HL-60 (cell line): ENCODE data around the gene KBTBD4.
A peak's percentile ranks its signal among the peaks of the same experiment; 100 is the strongest.
"Not testable (repeated sequence)": the region's sequence is repeated elsewhere in the genome, so short reads cannot be mapped to it uniquely, and the experiment has no call there.

ENCODE experiments used
- DNase-seq, 2 experiments: peaks; one replicate each; pipeline ENCODE4 v3.0.0-alpha.2; 2010 to 2020; ENCODE audit warnings: low read depth in 1 of 2, low spot score in 1 of 2
- H3K27ac ChIP-seq: fragments of 250-450 bp; sonication (Bioruptor Pico); replicated peaks from 2 replicates; pipeline ENCODE4 v1.5.1; 2020; ENCODE audit warnings: mild to moderate bottlenecking, moderate library complexity
- H3K27me3 ChIP-seq: fragments of 250-450 bp; sonication (Bioruptor Pico); 2 replicates; pipeline ENCODE4 v1.5.1; 2021; ENCODE audit warnings: mild to moderate bottlenecking, moderate library complexity; ENCODE audit not compliant: insufficient read depth, poor library complexity, severe bottlenecking
- H3K4me3 ChIP-seq: replicated peaks from 2 replicates; pipeline ENCODE4 v1.5.1; 2011; ENCODE audit warnings: mild to moderate bottlenecking, control low read depth, low read length; ENCODE audit not compliant: insufficient read depth
- CTCF ChIP-seq: IDR thresholded peaks from one replicate; pipeline ENCODE4 v1.5.1; 2011; ENCODE audit warnings: low read length, control low read depth, inconsistent platforms; ENCODE audit not compliant: insufficient read depth
- GABPA ChIP-seq: IDR thresholded peaks from 2 replicates; pipeline ENCODE4 v1.6.1; 2012; ENCODE audit warnings: low read depth
- POLR2AphosphoS5 ChIP-seq: IDR thresholded peaks from 2 replicates; pipeline ENCODE4 v1.6.1; 2012; ENCODE audit warnings: low read depth
- SPI1 ChIP-seq: IDR thresholded peaks from 2 replicates; pipeline ENCODE4 v1.6.1; 2012; ENCODE audit warnings: low read depth, mild to moderate bottlenecking, borderline replicate concordance
- TF ChIP-seq, protein P1 (sequence below): IDR thresholded peaks from 2 replicates; pipeline ENCODE4 v1.6.1; 2012; ENCODE audit warnings: low read depth; ENCODE audit not compliant: insufficient replicate concordance

Gene KBTBD4

DNA sequence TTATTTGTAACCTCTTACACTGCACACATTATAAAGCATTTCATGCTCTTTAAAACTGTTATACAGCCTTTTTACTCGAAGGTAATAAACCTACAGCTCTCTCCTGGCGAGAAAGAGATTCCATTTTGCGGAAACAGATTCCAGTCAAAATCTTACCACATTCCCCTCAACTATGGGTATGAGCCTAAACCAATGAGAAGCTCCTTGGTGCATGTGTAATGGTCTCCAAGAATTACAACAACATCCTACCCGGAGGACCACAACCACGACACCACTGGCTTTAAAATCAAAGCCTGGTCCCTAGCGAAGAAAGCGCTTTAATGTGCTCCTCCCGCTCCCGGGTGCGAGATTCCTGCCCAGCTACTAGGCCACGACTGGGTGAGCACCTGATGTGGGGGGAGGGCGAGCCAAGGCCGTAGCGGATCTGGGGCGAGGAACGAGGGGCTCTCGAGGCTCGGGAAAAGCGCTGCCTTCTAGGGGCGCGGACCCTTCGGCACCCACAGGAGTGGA, 26.7 kb downstream of the KBTBD4 start:
- Histone ChIP-seq H3K27me3 (no peaks in the 10 kb centered on the region), H3K4me3 (peak overlapping the region; percentile 98), H3K27ac (peak overlapping the region; percentile 84)
- TF ChIP-seq GABPA: no peak
- TF ChIP-seq, protein P1, sequence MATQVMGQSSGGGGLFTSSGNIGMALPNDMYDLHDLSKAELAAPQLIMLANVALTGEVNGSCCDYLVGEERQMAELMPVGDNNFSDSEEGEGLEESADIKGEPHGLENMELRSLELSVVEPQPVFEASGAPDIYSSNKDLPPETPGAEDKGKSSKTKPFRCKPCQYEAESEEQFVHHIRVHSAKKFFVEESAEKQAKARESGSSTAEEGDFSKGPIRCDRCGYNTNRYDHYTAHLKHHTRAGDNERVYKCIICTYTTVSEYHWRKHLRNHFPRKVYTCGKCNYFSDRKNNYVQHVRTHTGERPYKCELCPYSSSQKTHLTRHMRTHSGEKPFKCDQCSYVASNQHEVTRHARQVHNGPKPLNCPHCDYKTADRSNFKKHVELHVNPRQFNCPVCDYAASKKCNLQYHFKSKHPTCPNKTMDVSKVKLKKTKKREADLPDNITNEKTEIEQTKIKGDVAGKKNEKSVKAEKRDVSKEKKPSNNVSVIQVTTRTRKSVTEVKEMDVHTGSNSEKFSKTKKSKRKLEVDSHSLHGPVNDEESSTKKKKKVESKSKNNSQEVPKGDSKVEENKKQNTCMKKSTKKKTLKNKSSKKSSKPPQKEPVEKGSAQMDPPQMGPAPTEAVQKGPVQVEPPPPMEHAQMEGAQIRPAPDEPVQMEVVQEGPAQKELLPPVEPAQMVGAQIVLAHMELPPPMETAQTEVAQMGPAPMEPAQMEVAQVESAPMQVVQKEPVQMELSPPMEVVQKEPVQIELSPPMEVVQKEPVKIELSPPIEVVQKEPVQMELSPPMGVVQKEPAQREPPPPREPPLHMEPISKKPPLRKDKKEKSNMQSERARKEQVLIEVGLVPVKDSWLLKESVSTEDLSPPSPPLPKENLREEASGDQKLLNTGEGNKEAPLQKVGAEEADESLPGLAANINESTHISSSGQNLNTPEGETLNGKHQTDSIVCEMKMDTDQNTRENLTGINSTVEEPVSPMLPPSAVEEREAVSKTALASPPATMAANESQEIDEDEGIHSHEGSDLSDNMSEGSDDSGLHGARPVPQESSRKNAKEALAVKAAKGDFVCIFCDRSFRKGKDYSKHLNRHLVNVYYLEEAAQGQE: no peak
- no peak for TF ChIP-seq CTCF
- TF ChIP-seq SPI1: no peak
- no peak; the same call in none of the 2 replicates for TF ChIP-seq POLR2AphosphoS5
- peak in 1 of 2 experiments; percentile 42 for DNase-seq

DNA sequence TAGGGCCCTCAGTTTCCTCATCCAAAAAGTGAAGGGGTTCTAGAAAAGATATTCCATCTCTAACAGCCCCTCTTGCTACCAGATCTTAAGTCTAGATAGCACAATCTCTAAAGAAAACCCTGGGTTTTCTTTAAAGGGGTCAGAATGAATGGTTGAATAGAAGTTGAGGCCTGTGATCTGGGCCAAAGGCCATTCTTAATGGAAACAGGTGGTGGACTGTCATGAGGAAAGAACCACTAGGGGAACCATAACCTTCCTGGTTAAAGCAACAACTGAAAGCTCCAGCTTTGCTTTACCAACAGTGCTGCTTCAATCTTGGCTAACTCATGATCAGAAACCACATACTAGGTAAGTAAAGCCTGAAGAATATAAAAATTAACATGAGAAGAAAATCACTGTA, 27.7 kb downstream of the KBTBD4 start:
- TF ChIP-seq CTCF: peak; percentile 26
- TF ChIP-seq, protein P1: no peak
- H3K27ac ChIP-seq: peak overlapping the region; percentile 84
- no peaks in the 10 kb centered on the region for H3K27me3 ChIP-seq
- H3K4me3 ChIP-seq: peak overlapping the region; percentile 98; the same call in 1 of the 2 replicates
- peak in 1 of 2 experiments; percentile 28 for DNase-seq

- TF ChIP-seq GABPA (no peak), SPI1 (no peak), CTCF (no peak), POLR2AphosphoS5 (no peak)
- TF ChIP-seq, protein P1: no peak
- no peaks in the 10 kb centered on the region for H3K27me3 ChIP-seq
- H3K27ac ChIP-seq: peak overlapping the region; percentile 84
- DNase-seq: peak in 1 of 2 experiments; percentile 64
- no peak overlapping the region for H3K4me3 ChIP-seq
Observed at GRCh38 chr11:47550288-47551047, 28.3 kb downstream of the KBTBD4 start.

DNA sequence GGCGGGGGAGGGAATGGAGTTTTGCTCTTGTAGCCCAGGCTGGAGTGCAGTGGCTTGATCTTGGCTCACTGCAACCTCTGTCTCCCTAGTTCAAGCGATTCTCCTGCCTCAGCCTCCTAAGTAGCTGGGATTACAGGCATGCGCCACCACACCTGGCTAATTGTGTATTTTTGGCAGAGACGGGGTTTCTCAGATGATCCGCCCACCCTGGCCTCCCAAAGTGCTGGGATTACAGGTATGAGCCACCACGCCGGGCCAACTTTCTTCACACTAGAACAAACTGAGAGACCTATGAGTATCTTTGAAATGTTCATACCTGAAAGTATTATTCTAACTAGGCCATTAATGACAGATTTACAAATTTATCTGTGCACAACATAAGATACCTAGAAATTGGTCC, 32.5 kb downstream of the KBTBD4 start:
- not testable (repeated sequence) for H3K27ac ChIP-seq, DNase-seq

More for the DNA sequence above, 32.5 kb downstream of the KBTBD4 start:
- H3K27me3 ChIP-seq, H3K4me3 ChIP-seq: not testable (repeated sequence)
